GM10266 (cell line): ENCODE data around the gene COX8C.

Experiments
- DNase-seq: peaks from one replicate; pipeline ENCODE4 v3.0.0; 2012; ENCODE audit errors: extremely low spot score
- TF ChIP-seq, protein P1 (sequence below): IDR thresholded peaks from 2 replicates; pipeline ENCODE4 v1.5.1; 2012; ENCODE audit warnings: mild to moderate bottlenecking, low read depth; ENCODE audit not compliant: control insufficient read depth, insufficient read depth; ENCODE audit errors: missing control alignments

The COX8C gene

DNA sequence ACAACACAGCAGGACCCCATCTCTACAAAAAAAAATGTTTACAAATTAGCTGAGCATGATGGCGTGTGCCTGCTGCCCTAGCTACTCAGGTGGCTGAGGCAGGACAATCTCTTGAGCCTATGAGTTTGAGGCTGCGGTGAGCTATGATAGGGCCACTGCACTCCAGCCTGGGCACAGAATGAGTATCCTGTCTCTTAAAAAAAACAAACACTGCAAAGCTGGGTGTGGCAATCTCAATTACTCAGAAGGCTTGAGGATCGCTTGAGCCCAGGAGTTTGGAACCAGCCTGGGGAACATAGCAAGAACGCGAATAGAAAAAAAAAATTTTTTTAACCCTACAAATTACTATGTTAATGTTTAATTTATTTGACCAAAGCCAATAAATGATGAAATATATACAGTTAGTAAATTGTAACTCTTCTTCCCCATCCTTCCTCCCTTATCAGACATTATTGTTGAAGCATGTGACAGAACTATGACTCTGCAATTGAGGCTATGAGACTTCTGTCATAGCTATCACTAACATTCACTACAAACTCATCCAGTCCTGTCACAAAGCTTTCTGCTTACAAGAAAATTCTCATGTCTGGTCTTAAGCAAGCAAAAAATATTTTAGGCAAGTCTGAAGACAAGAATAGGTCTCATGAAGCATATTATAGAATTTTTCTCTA lies 23.9 kb upstream of the COX8C start:
- DNase-seq = no peak
- TF ChIP-seq, protein P1, sequence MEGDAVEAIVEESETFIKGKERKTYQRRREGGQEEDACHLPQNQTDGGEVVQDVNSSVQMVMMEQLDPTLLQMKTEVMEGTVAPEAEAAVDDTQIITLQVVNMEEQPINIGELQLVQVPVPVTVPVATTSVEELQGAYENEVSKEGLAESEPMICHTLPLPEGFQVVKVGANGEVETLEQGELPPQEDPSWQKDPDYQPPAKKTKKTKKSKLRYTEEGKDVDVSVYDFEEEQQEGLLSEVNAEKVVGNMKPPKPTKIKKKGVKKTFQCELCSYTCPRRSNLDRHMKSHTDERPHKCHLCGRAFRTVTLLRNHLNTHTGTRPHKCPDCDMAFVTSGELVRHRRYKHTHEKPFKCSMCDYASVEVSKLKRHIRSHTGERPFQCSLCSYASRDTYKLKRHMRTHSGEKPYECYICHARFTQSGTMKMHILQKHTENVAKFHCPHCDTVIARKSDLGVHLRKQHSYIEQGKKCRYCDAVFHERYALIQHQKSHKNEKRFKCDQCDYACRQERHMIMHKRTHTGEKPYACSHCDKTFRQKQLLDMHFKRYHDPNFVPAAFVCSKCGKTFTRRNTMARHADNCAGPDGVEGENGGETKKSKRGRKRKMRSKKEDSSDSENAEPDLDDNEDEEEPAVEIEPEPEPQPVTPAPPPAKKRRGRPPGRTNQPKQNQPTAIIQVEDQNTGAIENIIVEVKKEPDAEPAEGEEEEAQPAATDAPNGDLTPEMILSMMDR = no peak

DNA sequence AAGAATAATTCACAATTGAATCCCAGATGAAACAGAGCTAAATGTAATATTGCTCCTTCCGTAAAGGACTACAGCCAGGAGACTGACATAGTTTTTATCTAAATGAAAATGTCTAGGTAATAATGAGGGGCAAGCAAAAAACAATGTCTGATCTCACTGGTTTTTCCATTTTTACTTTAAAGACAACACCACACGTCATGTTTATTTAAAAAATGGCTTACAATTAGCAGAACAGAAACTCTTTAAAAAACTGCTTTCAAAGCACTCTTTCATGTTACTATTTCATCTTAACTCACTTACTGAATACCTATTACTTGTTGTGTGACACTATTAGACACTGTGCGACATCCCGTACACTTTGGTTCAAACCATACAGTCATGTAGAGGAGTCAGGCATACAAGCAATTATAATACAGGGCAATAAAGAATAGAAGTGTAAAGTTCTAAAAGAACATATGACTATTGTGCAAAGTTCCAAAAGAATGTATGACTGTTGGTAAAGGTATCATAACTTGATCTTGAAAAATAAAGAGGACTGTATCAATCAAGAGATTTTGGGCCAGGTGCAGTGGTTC lies 23.3 kb upstream of the COX8C start:
- no peak for DNase-seq
- TF ChIP-seq, protein P1 = no peak

DNA sequence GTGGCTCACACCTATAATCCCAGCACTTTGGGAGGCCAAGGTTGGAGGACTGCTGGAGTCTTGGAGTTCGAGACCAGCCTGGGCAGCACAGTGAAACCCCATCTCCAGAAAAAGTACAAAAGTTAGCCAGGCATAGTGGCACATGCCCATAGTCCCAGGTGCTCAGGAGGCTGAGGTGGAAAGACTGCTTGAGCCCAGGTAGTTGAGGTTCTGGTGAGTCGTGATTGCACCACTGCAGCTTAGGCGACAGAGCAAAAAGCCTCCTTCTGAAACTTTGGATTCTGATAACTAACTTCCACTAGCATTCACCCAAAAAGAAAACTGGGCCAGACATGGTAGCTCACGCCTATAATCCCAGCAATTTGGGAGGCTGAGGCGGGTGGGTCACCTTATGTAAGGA lies 20.8 kb upstream of the COX8C start:
- TF ChIP-seq, protein P1 = no peak
- no peak for DNase-seq

DNA sequence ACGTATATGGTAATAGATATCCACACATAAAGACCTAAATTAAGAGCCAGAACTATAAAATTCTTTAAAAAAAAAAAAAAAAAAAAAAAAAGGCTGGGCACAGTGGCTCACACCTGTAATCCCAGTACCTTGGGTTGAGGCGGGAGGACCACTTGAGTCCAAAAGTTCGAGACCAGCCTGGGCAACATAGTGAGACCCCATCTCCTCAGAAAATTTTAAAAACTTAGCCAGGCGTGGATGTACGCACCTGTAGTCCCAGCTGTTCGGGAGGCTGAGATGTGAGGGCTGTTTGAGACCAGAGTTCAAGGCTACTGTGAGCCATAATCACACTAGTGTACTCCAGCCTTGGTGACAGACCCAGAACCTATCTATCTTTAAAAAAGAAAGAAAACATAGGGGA lies 18.4 kb upstream of the COX8C start:
- DNase-seq = no peak
- TF ChIP-seq, protein P1 = no peak

DNA sequence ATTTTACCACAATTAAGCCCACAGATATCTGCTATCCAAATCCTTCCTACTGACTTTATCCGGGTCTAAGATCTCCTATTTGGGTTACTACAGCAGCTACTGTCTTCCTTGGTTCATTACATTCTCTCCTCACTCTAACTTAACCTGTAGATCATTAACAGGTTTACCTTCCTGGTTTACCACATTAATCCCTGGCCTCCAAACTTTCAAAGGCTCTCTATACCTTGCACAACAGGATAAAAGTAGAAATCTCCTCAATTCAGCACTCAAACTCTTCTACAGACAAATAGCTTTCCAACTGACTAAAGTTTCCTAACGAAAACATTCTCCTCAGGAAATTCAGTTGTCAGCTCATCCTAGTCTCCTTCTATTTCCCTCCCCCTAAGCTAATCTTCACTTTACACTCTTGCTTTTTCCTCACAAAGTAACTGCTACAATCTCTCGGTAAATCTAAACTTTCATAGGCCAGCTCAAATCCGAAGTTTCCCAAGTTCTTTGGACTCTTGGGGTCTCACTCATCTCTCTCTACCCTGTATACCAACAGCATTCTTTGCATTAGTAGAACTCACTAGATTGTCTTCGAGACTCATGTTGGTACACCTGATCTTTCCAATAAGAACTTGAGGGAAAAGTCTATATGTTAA lies 16.9 kb upstream of the COX8C start:
- DNase-seq = no peak
- TF ChIP-seq, protein P1 = no peak

DNA sequence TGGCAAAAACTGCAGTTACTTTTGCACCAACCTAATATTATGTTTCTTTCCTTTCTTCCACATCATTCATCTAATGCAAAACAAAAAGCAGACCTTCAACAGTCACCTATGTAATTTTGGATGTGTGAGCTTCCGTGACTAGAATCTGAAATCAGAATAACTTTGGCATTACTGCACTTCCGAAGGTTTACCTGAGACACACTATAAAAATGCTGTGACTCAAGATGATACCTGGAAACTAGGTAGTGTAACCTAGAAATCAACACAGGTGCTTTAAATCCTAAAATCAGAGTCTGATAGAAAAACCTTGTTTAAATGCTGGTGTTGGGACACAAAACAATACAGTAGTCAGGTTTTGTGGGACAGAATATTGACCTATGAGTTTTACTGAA lies 16.4 kb upstream of the COX8C start:
- TF ChIP-seq, protein P1 = no peak
- no peak for DNase-seq
